DND-41 (cell line): ENCODE data around the gene TCF25.
"Not testable (repeated sequence)": the region's sequence is repeated elsewhere in the genome, so short reads cannot be mapped to it uniquely, and the experiment has no call there.

Source experiments
- ATAC-seq: fragments of 200-7000 bp; cut with Tn5 transposase; 3 replicates; pipeline ENCODE4 v1.9.1; 2021; ENCODE audit warnings: low read depth; ENCODE audit not compliant: insufficient read depth
- DNase-seq: peaks from one replicate; pipeline ENCODE4 v3.0.0-alpha.2; 2020
- H2AFZ ChIP-seq: 2 replicates; pipeline ENCODE4 v1.6.0; 2012; ENCODE audit warnings: low read depth, low read length
- H3K27ac ChIP-seq: 2 replicates; pipeline ENCODE4 v1.5.1; 2012; ENCODE audit warnings: low read length, inconsistent platforms
- H3K27me3 ChIP-seq: fragments of 200-600 bp; sonication (generic); 2 replicates; pipeline ENCODE4 v1.6.0; 2012; ENCODE audit warnings: low read length, mild to moderate bottlenecking, inconsistent platforms; ENCODE audit not compliant: insufficient read depth, poor library complexity
- H3K36me3 ChIP-seq: 2 replicates; pipeline ENCODE4 v1.5.1; 2012; ENCODE audit warnings: low read length, inconsistent platforms; ENCODE audit not compliant: insufficient read depth
- H3K4me1 ChIP-seq: 2 replicates; pipeline ENCODE4 v1.5.1; 2012; ENCODE audit warnings: mild to moderate bottlenecking, low read length; ENCODE audit not compliant: insufficient read depth
- H3K4me2 ChIP-seq: 2 replicates; pipeline ENCODE4 v1.6.0; 2012; ENCODE audit warnings: mild to moderate bottlenecking, moderate library complexity, low read length, inconsistent platforms; ENCODE audit not compliant: insufficient read depth
- H3K4me3 ChIP-seq, 2 experiments: fragments of 200-600 bp in 1 of 2; shearing (Covaris generic) in 1 of 2; 2 replicates each; pipeline ENCODE4 v1.5.1; 2012 to 2016; ENCODE audit warnings: inconsistent platforms in 2 of 2, low read length in 2 of 2, mild to moderate bottlenecking in 2 of 2, low read depth in 1 of 2, moderate library complexity in 1 of 2
- H3K79me2 ChIP-seq: 2 replicates; pipeline ENCODE4 v1.6.0; 2012; ENCODE audit warnings: low read length, inconsistent platforms; ENCODE audit not compliant: insufficient read depth
- H3K9ac ChIP-seq: 2 replicates; pipeline ENCODE4 v1.6.0; 2012; ENCODE audit warnings: low read depth, mild to moderate bottlenecking, inconsistent platforms, low read length, moderate library complexity
- H3K9me3 ChIP-seq: 2 replicates; pipeline ENCODE4 v1.5.1; 2012; ENCODE audit warnings: low read length, moderate library complexity, mild to moderate bottlenecking, inconsistent platforms; ENCODE audit not compliant: insufficient read depth, severe bottlenecking
- H4K20me1 ChIP-seq: 2 replicates; pipeline ENCODE4 v1.6.0; 2012; ENCODE audit warnings: low read length; ENCODE audit not compliant: insufficient read depth
- EZH2 ChIP-seq: IDR thresholded peaks from 3 replicates; pipeline ENCODE4 v1.6.1; 2012; ENCODE audit warnings: borderline replicate concordance, low read depth, mild to moderate bottlenecking, moderate library complexity, low read length, inconsistent platforms; ENCODE audit not compliant: severe bottlenecking
- TF ChIP-seq, protein P1 (sequence below): IDR thresholded peaks from 2 replicates; pipeline ENCODE4 v1.5.1; 2012; ENCODE audit warnings: borderline replicate concordance, low read length, moderate library complexity, mild to moderate bottlenecking; ENCODE audit not compliant: poor library complexity, severe bottlenecking; ENCODE audit errors: extremely low read depth

Gene TCF25

DNA sequence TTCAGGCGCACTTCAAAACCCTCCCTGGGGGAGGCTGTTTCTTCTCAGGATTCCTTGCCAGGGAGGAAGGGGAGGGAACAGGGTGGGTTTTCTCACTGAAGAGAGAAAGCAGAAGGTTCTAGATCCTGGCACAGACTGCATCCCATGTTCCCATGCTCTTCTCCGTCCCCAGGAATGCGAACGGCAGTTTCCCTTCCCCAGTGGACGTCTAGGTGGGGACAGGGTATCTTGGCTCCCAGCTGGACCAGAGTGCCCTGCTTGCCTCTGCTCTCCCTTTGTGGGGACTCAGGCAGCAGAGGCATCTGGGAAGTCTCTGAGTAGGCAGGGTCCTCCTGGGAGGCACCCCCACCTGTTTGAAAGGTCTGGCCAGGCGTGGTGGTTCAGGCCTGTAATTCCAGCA, 3.0 kb upstream of the TCF25 start:
- no peak for ATAC-seq
- H3K27me3 ChIP-seq = no peaks in the 10 kb centered on the region
- peaks cover 13% of the 10 kb centered on the region for H3K36me3 ChIP-seq

DNA sequence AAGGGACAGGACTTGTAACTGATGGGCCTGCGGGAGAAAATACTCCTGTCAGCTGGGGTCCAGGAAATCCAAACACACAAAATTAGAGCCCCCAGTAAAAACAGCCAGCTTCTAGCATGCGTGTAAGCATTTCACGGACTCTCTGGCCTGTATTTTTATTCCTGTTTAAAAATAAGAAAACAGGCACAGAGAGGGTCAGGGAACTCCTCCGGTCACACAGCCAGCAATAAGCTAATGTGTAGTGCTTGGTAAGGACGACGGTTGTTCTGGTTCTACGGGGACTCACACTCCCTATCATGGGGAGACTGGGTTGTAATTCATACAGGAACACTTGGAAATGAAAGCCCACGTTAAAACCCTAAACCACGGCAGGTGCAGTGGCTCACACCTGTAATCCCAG, 1.5 kb upstream of the TCF25 start:
- no peak overlapping the region for H2AFZ ChIP-seq
- peaks cover 9% of the 10 kb centered on the region for H4K20me1 ChIP-seq
- H3K4me1 ChIP-seq = peaks cover 27% of the 10 kb centered on the region
- DNase-seq (no peak), ATAC-seq (no peak)
- H3K27ac ChIP-seq = no peak overlapping the region
- H3K27me3 ChIP-seq = no peaks in the 10 kb centered on the region
- peaks cover 22% of the 10 kb centered on the region for H3K36me3 ChIP-seq
- H3K79me2 ChIP-seq = peaks cover 38% of the 10 kb centered on the region
- 0 out of 2 replicates have a peak overlapping the region, but pooled peaks have one; percentile 62 for H3K4me2 ChIP-seq
- TF ChIP-seq, protein P1, sequence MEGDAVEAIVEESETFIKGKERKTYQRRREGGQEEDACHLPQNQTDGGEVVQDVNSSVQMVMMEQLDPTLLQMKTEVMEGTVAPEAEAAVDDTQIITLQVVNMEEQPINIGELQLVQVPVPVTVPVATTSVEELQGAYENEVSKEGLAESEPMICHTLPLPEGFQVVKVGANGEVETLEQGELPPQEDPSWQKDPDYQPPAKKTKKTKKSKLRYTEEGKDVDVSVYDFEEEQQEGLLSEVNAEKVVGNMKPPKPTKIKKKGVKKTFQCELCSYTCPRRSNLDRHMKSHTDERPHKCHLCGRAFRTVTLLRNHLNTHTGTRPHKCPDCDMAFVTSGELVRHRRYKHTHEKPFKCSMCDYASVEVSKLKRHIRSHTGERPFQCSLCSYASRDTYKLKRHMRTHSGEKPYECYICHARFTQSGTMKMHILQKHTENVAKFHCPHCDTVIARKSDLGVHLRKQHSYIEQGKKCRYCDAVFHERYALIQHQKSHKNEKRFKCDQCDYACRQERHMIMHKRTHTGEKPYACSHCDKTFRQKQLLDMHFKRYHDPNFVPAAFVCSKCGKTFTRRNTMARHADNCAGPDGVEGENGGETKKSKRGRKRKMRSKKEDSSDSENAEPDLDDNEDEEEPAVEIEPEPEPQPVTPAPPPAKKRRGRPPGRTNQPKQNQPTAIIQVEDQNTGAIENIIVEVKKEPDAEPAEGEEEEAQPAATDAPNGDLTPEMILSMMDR = no peak
- TF ChIP-seq EZH2 = no peak
- H3K9ac ChIP-seq = peak overlapping the region; percentile 72; the same call in 1 of the 2 replicates
- H3K9me3 ChIP-seq = peaks cover 21% of the 10 kb centered on the region
- H3K4me3 ChIP-seq = peak overlapping the region in 1 of 2 experiments; percentile 57; a peak in 1 of 4 replicates

More for the DNA sequence above, 3.0 kb upstream of the TCF25 start:
- peaks cover 27% of the 10 kb centered on the region for H3K79me2 ChIP-seq
- peaks cover 27% of the 10 kb centered on the region for H3K4me1 ChIP-seq
- no peak overlapping the region for H3K4me2 ChIP-seq
- H2AFZ ChIP-seq = no peak overlapping the region
- H3K9ac ChIP-seq = no peak overlapping the region
- TF ChIP-seq, protein P1 = no peak
- TF ChIP-seq EZH2 = no peak
- peaks cover 9% of the 10 kb centered on the region for H4K20me1 ChIP-seq
- H3K27ac ChIP-seq = no peak overlapping the region
- H3K4me3 ChIP-seq = no peak overlapping the region
- H3K9me3 ChIP-seq = peaks cover 16% of the 10 kb centered on the region
- DNase-seq = no peak

DNA sequence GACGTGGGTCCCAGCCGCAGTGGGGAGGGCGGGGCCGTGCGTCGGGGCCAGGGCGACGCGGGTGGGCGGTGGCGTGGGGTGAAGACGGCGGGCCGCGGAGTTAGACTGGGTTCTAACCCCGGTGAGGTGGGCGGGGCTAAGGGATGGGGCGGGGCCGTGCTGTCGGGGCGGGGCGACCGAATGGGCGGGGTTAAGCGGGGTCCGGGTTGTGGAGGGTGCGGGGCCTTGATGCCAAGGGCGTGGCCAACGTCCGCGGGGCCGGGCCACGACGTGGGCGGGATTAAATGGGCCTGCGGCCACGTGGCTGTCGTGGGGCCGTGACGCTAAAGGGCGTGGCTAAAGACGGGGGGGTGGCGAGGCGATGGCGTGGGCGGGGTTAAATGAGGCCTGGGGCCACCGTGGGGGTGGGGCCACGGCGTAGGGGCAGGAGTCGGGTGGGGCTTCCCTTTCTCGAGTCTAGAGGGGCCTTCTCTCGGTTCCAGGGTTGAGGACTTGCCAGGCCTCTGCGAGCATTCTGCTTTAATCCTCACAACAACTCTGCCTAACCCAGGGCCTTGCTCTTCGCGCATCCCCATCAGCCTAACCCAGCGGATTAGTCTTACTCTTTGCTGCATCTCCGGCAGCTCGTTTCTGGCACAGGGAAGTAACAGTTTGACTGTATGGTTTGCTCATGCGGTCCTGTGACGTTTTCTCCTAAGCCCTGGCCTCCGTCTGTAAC, 739 bp downstream of the TCF25 start:
- Histone ChIP-seq H3K27me3 (no peaks in the 10 kb centered on the region), H3K4me3 (peak overlapping the region; percentile 57 to 89), H3K27ac (peak overlapping the region; percentile 99; the same call in 1 of the 2 replicates), H3K4me2 (peak overlapping the region; percentile 62), H3K4me1 (peaks cover 27% of the 10 kb centered on the region), H3K36me3 (peaks cover 40% of the 10 kb centered on the region), H3K9me3 (peaks cover 16% of the 10 kb centered on the region), H3K9ac (peak overlapping the region; percentile 72), H3K79me2 (peaks cover 60% of the 10 kb centered on the region), H2AFZ (peak overlapping the region; percentile 96; the same call in 1 of the 2 replicates), H4K20me1 (peaks cover 27% of the 10 kb centered on the region)
- peak; percentile 69 for ATAC-seq
- DNase-seq = peak; percentile 92
- TF ChIP-seq, protein P1 = no peak
- TF ChIP-seq EZH2 = no peak

DNA sequence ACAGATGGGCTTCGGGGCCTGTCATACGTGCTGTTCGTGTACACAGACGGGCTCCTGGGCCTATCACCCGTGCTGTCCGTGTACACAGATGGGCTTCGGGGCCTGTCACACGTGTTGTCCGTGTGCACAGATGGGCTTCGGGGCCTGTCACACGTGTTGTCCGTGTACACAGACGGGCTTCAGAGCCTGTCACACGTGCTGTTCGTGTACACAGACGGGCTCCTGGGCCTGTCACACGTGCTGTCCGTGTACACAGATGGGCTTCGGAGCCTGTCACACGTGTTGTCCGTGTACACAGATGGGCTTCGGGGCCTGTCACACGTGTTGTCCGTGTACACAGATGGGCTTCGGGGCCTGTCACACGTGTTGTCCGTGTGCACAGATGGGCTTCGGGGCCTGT, 5.7 kb downstream of the TCF25 start:
- DNase-seq, H3K4me2 ChIP-seq, H3K27ac ChIP-seq, H3K9ac ChIP-seq, H3K27me3 ChIP-seq, ATAC-seq, H3K4me3 ChIP-seq, H2AFZ ChIP-seq: not testable (repeated sequence)
- peaks cover 84% of the 10 kb centered on the region for H3K36me3 ChIP-seq
- peaks cover 16% of the 10 kb centered on the region for H3K9me3 ChIP-seq
- H3K4me1 ChIP-seq = peaks cover 11% of the 10 kb centered on the region
- peaks cover 63% of the 10 kb centered on the region for H4K20me1 ChIP-seq
- H3K79me2 ChIP-seq = peaks cover 89% of the 10 kb centered on the region
